H7 (cell line): ENCODE measurements around the gene P2RX3. TPM values are rescaled to one million over a fixed set of nuclear protein-coding genes. Genes with fewer than 3 reads are reported as not detected.

Experiments used
- DNase-seq: peaks from one replicate; pipeline ENCODE4 v3.0.0; 2012
- H3K27me3 ChIP-seq: 2 replicates; pipeline ENCODE4 v1.6.0; 2011; ENCODE audit warnings: mild to moderate bottlenecking, low read length; ENCODE audit not compliant: control insufficient read depth, insufficient read depth
- H3K36me3 ChIP-seq: replicated peaks from 2 replicates; pipeline ENCODE4 v1.5.1; 2011; ENCODE audit warnings: low read length; ENCODE audit not compliant: control insufficient read depth, insufficient read depth
- H3K4me3 ChIP-seq: 2 replicates; pipeline ENCODE4 v1.5.1; 2011; ENCODE audit warnings: low read depth, mild to moderate bottlenecking, control low read depth, low read length, moderate library complexity; ENCODE audit not compliant: insufficient read depth
- total RNA-seq: library from RNA; depleted of rRNA; stranded (reverse); fragments of >200 nt; shearing (Covaris generic); gene quantifications from 2 replicates; pipeline ENCODE4 v1.2.3, GENCODE V29; 2014

P2RX3 gene
- total RNA-seq, 1 experiment from 2014 or later = not detected

DNA sequence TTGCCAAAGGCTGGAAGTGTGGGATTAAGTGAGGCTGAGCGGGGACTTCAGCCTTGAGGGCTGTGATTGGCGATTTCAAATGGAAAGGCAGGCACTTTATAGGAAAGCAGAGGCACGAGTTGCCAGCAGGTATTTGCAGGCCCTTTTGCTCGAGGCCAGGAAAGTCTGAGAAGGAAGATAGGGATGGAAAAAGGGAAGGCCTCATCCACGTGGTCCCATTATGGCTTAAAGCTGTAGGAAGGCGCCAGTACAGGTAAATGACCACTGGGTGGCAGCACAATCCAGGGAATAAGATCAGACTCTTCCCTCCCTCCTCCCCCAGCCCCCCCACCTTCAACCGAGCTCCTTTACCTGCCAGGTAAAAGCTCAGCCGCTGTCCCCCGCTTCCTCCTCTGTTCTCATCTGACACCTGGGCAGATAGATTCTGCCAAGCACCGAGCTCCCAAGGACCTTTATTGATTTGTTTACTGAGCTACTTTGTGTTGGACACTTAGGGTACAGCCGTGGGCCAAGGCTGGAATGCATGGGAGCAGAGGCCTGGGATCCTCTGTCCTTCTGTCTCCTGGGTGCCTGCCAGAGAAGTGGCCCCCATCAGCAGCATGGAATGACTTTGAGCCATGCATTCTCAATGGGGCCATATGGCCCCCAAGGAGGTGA, 7.5 kb downstream of the P2RX3 start:
- no peaks in the 10 kb centered on the region for H3K36me3 ChIP-seq
- peak; percentile 93 for DNase-seq
- peaks cover 4% of the 10 kb centered on the region for H3K27me3 ChIP-seq
- no peak overlapping the region for H3K4me3 ChIP-seq

DNA sequence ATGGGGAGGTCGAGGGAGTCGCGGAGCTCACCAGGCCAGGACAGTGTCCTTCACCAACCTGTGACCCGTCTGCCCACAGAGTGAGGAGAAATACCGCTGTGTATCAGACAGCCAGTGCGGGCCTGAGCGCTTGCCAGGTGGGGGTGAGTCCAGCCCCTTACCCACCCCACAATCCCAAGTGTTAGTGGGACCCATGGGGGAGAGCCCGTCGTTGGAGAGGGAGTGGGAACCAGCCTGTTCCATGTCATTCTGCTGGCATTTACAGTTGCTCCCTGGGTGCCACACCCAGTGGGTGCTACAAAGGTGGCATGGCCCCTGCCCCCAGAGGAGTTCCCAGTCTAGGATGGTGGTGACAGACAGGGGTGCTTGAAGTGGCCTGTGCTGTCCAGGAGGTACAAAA, 9.2 kb downstream of the P2RX3 start:
- Histone ChIP-seq H3K4me3 (no peak overlapping the region), H3K27me3 (peaks cover 1% of the 10 kb centered on the region; the same call in 1 of the 2 replicates), H3K36me3 (no peaks in the 10 kb centered on the region)
- no peak for DNase-seq

DNA sequence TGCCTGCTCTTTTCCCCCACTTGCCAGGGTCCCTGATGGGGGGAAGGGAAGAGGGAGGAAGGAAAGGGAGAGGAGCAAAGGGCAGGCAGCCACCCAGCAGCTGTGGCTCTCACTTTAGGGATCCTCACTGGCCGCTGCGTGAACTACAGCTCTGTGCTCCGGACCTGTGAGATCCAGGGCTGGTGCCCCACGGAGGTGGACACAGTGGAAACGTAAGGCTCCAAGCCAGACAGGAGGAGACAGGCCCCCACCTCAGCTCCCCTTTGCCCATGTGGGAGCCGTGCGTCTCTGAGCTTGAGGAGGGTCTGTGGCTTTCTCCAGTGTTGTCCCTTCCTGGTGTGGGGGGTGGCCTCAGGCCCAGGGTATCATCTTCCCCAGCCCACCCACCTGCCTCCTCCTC, 9.9 kb downstream of the P2RX3 start:
- H3K4me3 ChIP-seq = no peak overlapping the region
- peaks cover 1% of the 10 kb centered on the region; the same call in 1 of the 2 replicates for H3K27me3 ChIP-seq
- no peak for DNase-seq
- H3K36me3 ChIP-seq = no peaks in the 10 kb centered on the region

DNA sequence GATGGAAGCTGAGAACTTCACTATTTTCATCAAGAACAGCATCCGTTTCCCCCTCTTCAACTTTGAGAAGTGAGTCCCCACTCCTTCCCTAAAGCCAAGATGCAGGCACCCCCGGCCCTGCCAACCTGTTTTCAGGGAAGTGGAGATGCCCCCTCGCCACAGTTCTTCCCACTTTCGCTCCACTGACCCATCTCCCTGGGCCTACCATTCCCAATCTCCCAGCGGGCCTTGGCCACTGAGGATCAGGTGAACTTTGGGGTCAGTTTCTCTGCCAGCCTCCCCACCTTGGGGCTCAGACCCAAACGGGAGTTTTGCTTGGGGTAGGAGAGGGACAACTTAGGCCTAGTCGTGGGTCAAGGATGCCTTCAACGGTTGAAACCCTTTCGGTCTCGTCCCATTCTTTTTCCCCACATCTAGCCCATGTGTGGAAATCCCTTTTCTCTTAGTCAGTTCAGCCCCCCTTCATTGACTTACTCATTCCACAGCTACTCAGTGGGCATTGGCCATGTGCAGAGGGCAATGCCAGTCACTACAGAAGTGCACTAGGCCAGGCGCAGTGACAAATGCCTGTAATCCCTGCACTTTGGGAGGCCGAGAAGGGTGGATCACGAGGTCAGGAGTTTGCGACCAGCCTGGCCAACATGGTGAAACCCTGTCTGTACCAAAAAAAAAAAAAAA, 10.6 kb downstream of the P2RX3 start:
- H3K36me3 ChIP-seq = no peaks in the 10 kb centered on the region
- no peak for DNase-seq
- peaks cover 1% of the 10 kb centered on the region; the same call in 1 of the 2 replicates for H3K27me3 ChIP-seq
- no peak overlapping the region for H3K4me3 ChIP-seq

DNA sequence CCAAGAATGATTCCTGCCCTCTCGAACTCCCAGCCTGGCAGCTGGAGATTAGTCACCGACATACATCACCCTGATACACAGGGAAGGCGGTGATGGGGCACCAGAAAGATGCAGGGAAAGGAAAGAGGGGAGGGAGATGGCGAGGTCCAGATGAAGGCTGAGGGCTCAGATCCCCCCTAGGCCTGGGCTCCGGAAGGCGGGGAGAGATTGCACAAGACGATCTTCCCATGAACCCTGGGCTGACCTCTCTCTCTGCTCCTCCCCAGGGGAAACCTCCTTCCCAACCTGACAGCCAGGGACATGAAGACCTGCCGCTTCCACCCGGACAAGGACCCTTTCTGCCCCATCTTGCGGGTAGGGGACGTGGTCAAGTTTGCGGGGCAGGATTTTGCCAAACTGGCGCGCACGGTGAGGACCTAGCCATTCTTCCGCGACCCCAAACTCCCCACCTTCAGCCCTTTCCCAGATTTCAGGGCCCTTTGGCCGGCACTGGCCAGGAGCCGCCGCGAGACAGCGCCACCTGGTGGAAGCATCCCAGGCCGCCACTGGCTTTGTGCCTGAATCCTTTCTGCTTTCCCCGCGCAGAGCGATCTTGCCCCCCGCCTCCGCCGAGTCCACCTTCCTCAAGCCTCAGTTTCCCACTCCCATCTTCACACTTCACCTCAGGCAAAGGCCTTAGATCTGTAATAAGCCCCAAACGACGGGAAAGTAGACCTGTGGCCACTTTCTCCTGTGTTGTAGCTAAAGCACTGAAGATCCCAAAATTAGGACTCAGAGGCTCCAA, 11.5 kb downstream of the P2RX3 start:
- no peaks in the 10 kb centered on the region for H3K36me3 ChIP-seq

DNA sequence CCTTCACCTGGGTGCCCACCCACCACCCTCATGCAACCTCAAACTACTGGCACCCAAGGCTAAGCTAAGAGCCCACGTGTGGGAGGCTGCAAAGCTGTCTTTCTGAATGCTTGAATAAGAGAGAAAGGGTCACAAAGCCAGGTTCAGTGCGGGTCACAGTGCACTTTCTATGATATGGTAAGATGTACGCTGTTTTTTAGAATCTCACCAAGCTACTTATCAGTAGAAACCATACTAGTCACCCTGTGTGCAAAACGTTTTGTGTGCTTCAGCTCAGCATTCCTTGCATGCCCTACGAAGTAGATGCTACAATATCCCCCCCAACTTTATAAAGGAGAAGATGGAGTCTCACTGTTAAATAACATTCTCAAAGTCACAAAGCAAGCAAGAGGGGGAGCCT, 14.9 kb downstream of the P2RX3 start:
- no peak overlapping the region for H3K4me3 ChIP-seq
- no peaks in the 10 kb centered on the region for H3K36me3 ChIP-seq
- no peak for DNase-seq
- H3K27me3 ChIP-seq = no peaks in the 10 kb centered on the region; the same call in 1 of the 2 replicates

More for the DNA sequence above, 11.5 kb downstream of the P2RX3 start:
- Histone ChIP-seq H3K27me3 (peaks cover 1% of the 10 kb centered on the region; the same call in 1 of the 2 replicates), H3K4me3 (peak overlapping the region; percentile 32)
- peak; percentile 94 for DNase-seq

DNA sequence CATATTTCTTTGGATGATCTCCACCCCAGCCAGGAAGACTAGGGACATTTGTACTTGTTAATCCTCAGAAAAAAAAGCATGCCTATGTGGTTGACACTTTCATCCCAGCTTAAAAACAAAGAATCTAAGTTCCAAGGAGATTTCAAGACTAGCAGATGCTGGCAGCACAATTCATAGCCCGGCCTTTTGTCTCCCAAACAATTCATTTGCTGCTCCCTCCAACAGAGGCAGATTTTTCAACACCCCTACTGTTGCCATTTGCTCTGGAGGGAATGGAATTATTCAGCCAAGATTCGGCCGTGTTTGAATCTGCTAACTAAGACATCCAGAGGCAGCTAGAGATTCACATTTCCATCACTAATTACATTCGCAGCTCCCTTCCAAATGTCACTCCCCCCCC, 15.3 kb downstream of the P2RX3 start:
- H3K4me3 ChIP-seq = no peak overlapping the region

DNA sequence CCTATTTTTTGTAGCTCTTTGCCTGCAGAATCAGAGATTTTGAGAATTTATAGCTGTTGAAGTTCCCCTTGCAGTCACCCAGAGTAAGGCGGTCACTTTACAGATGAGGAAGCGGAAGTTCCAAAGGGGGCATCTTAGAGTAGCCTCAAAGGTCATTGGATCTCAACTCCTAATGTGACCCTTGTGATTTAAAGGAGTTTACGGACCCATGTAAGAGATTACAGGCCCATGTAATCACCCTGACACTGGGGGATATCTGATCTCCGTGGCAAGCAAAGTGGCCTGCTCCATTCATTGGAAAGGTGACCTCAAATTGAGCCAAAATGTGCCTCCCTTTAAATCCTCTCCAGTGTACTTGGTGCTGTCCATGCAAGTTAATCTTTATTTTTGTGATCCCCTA, 15.7 kb downstream of the P2RX3 start:
- H3K27me3 ChIP-seq = no peaks in the 10 kb centered on the region; the same call in 1 of the 2 replicates
- no peak overlapping the region for H3K4me3 ChIP-seq
- DNase-seq = no peak
- H3K36me3 ChIP-seq = no peaks in the 10 kb centered on the region

More for the DNA sequence above, 15.3 kb downstream of the P2RX3 start:
- no peaks in the 10 kb centered on the region; the same call in 1 of the 2 replicates for H3K27me3 ChIP-seq
- no peaks in the 10 kb centered on the region for H3K36me3 ChIP-seq
- no peak for DNase-seq

DNA sequence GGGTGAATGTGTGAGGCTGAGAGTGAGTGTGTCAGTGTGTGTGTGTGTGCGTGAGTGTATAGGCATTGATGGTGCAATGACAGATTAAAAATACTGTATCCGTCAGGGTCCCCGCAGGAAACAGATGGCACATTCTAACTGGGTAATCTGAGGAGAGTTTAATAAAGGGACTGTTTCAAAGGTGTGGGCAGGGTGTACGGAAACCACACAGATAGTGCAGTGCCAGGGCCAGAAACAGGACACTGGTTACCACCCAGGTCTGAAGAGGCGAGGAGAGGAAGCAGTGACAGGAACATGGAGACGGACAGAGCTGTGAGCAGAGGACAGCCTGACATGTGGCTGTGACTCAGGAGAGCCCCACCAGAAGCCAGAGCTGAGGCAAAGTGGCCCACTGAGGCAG, 16.5 kb downstream of the P2RX3 start:
- no peaks in the 10 kb centered on the region; the same call in 1 of the 2 replicates for H3K27me3 ChIP-seq
- no peak overlapping the region for H3K4me3 ChIP-seq
- DNase-seq = no peak
- no peaks in the 10 kb centered on the region for H3K36me3 ChIP-seq

DNA sequence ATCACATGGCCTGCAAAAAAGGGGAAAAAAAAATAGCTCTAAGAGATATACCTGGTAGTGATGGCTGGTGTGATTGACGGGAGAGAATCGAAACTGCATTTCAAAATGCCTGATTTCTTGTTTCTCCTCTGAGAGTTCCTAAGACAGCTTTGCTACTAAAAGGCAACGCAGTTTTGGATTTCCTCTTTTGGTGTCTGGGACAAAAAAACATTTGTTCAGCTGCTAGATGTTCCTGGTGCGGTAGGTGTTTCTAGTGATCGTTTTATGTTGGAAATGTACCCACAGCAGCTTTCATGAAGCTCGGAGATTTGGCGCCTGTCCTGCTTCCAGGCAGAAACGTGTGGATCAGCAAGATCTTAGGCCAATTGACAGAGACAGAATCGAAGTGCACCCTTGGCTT, 18.1 kb downstream of the P2RX3 start:
- H3K27me3 ChIP-seq = no peaks in the 10 kb centered on the region

DNA sequence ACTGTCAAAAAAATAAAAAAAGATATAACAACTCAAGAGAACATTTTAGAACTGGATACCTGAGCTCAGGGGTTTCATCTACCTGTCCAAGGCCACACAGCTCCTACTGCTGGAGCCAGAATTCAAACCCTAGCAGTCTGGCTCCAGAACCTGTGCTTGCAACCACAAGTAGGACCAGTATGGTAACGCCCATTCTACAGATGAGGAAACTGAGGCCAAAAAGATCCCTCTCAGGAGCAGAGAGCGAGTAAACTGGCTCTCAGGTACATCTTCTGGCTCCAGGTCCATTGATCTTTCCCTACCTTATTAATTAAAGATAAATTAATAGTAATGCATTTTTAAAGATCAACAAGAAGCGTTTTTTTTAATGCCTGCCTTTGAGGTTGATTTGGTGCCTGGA, 19.2 kb downstream of the P2RX3 start:
- H3K36me3 ChIP-seq = no peaks in the 10 kb centered on the region
- H3K4me3 ChIP-seq = no peak overlapping the region
- H3K27me3 ChIP-seq = no peaks in the 10 kb centered on the region
- no peak for DNase-seq

More for the DNA sequence above, 18.1 kb downstream of the P2RX3 start:
- Histone ChIP-seq H3K4me3 (no peak overlapping the region), H3K36me3 (no peaks in the 10 kb centered on the region)
- no peak for DNase-seq

DNA sequence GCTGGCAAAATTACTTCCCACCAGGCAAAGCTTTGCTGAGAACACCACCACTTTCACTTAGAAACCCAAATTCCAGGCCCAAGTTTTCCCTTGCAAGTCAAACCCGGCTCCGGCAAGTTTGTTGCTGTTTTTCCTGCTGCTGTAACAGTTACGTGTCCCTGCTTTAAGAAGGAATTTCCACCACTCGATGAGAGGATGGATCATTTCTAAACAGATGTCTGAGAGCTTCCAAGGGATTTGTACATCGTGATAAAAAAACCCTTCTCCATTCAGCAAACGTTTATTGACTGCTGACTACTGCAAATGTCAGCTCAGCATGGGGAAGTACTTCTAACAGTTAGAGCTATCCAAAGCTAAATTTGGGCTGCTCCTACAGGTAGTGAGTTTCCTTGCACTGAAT, 19.7 kb downstream of the P2RX3 start:
- Histone ChIP-seq H3K4me3 (no peak overlapping the region), H3K27me3 (no peaks in the 10 kb centered on the region), H3K36me3 (no peaks in the 10 kb centered on the region)
- DNase-seq = no peak

DNA sequence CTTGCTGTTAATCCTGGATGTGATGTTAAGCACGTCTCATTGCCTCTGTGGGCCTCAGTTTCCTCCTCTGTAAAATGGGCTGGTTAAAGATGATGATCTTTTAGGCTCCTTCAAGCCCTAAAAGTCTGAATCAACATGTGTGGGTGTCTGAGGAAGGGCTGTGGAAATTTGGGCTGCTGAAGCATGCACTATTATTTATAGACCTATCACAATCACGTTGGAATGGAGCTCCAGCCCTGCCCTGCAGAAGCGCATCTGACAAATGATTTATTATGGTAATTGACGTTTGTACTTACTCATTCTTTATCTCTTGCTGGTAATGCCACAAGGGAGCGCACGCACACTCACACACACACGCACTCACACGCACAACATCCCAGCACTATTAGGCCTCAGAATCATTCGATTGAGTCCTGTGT, 20.4 kb downstream of the P2RX3 start:
- H3K27me3 ChIP-seq = no peaks in the 10 kb centered on the region
- no peak overlapping the region for H3K4me3 ChIP-seq
- no peak for DNase-seq
- H3K36me3 ChIP-seq = no peaks in the 10 kb centered on the region

DNA sequence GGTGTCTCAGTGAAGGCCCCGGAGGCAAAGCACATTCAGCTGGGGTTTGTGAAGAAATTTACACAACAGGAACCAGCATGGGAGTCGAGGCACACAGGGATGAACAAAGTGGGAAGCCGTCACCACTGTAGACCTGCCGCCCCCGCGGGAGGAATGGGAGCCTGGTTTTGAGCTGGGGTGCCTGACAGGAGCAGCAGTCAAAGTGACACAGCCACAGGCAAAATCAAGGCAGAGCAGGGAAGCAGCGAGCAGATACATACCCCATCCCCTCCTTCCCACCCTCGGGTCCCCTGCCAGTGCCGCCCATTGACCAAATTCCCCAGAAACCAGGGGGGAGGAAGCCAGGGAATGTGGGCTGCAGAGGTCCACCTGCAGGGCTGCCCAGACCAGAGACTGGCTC, 20.8 kb downstream of the P2RX3 start:
- no peak for DNase-seq
- Histone ChIP-seq H3K4me3 (no peak overlapping the region), H3K36me3 (no peaks in the 10 kb centered on the region), H3K27me3 (no peaks in the 10 kb centered on the region; the same call in 1 of the 2 replicates)
